Hepatocyte (in vitro differentiated cells): Measurements from ENCODE around the gene CAPN7. TPM values are rescaled to one million over a fixed set of nuclear protein-coding genes. Genes with fewer than 3 reads are reported as not detected.

Source experiments
- DNase-seq: peaks from one replicate; pipeline ENCODE4 v3.0.0-alpha.2; 2016; ENCODE audit warnings: low spot score
- H2AFZ ChIP-seq: fragments of 200-600 bp; sonication (generic); 2 replicates; pipeline ENCODE4 v1.6.0; 2016; ENCODE audit warnings: antibody characterized with exemption, mild to moderate bottlenecking
- H3K27ac ChIP-seq: fragments of 200-600 bp; sonication (generic); 2 replicates; pipeline ENCODE4 v1.5.1; 2016; ENCODE audit warnings: mild to moderate bottlenecking
- H3K27me3 ChIP-seq: fragments of 200-600 bp; sonication (generic); 2 replicates; pipeline ENCODE4 v1.6.1; 2016
- H3K36me3 ChIP-seq: fragments of 200-600 bp; sonication (generic); replicated peaks from 2 replicates; pipeline ENCODE4 v1.5.1; 2016; ENCODE audit warnings: low read depth; ENCODE audit not compliant: insufficient read depth
- H3K4me1 ChIP-seq: fragments of 200-600 bp; sonication (generic); 2 replicates; pipeline ENCODE4 v1.5.1; 2016; ENCODE audit warnings: mild to moderate bottlenecking, moderate library complexity; ENCODE audit not compliant: insufficient read depth
- H3K4me2 ChIP-seq: fragments of 200-600 bp; sonication (generic); 2 replicates; pipeline ENCODE4 v1.6.0; 2016
- H3K4me3 ChIP-seq: fragments of 200-600 bp; sonication (generic); 2 replicates; pipeline ENCODE4 v1.5.1; 2016; ENCODE audit warnings: mild to moderate bottlenecking
- H3K79me2 ChIP-seq: fragments of 200-600 bp; sonication (generic); 2 replicates; pipeline ENCODE4 v1.6.0; 2017; ENCODE audit warnings: mild to moderate bottlenecking
- H3K9me2 ChIP-seq: fragments of 200-600 bp; sonication (generic); replicated peaks from 2 replicates; pipeline ENCODE4 v1.6.0; 2017; ENCODE audit warnings: mild to moderate bottlenecking; ENCODE audit not compliant: insufficient read depth
- H3K9me3 ChIP-seq: fragments of 200-600 bp; sonication (generic); 2 replicates; pipeline ENCODE4 v1.5.1; 2016; ENCODE audit warnings: low read depth, mild to moderate bottlenecking
- H4K20me1 ChIP-seq: fragments of 200-600 bp; sonication (generic); 2 replicates; pipeline ENCODE4 v1.6.0; 2016; ENCODE audit warnings: mild to moderate bottlenecking; ENCODE audit not compliant: insufficient read depth, poor library complexity, severe bottlenecking
- CTCF ChIP-seq: fragments of 200-600 bp; sonication (generic); IDR thresholded peaks from 2 replicates; pipeline ENCODE4 v1.5.1; 2016; ENCODE audit warnings: antibody characterized with exemption, mild to moderate bottlenecking; ENCODE audit not compliant: poor library complexity
- EZH2 ChIP-seq: fragments of 200-600 bp; sonication (generic); IDR thresholded peaks from 2 replicates; pipeline ENCODE4 v1.6.1; 2016; ENCODE audit warnings: antibody characterized with exemption, mild to moderate bottlenecking, borderline replicate concordance
- EZH2phosphoT487 ChIP-seq: fragments of 200-600 bp; sonication (generic); IDR thresholded peaks from one replicate; pipeline ENCODE4 v1.6.1; 2018; ENCODE audit warnings: antibody characterized with exemption, mild to moderate bottlenecking, low read depth, moderate library complexity; ENCODE audit not compliant: unreplicated experiment, severe bottlenecking
- WGBS: methylation state at CpG from one replicate; pipeline ENCODE4 v1.1.6; 2016; ENCODE audit warnings: low lambda C conversion rate; ENCODE audit errors: missing lambda C conversion rate; 5-methylcytosine and 5-hydroxymethylcytosine counted together
- polyA plus RNA-seq: library from polyadenylated mRNA; unstranded; fragments of >200 nt; fragmentation: Nextera tagmentation; extraction: Ambion mirVana; gene quantifications from 2 replicates; pipeline ENCODE4 v1.2.1, GENCODE V29; 2016
- total RNA-seq: library from RNA; depleted of rRNA; stranded (reverse); fragments of >200 nt; gene quantifications from 2 replicates; pipeline ENCODE4 v1.2.3, GENCODE V29; 2014

CAPN7 gene
- total and polyA plus RNA-seq, 2 experiments from 2014 or later: 21.6 to 60.3 TPM

GRCh38 chr3:15297608-15298350, 91.7 kb downstream of the CAPN7 start:
- no peak overlapping the region for H3K27ac ChIP-seq
- 71% methylated on average over 4 of the region's 4 CpGs for WGBS
- no peaks in the 10 kb centered on the region for H4K20me1 ChIP-seq

GRCh38 chr3:15298504-15298903, 92.5 kb downstream of the CAPN7 start:
- Histone ChIP-seq H3K9me3 (no peaks in the 10 kb centered on the region), H3K27me3 (no peaks in the 10 kb centered on the region), H3K27ac (no peak overlapping the region), H3K79me2 (peaks cover 5% of the 10 kb centered on the region), H4K20me1 (no peaks in the 10 kb centered on the region), H2AFZ (no peak overlapping the region), H3K4me3 (no peak overlapping the region), H3K4me2 (no peak overlapping the region), H3K9me2 (no peaks in the 10 kb centered on the region), H3K4me1 (no peaks in the 10 kb centered on the region), H3K36me3 (no peaks in the 10 kb centered on the region)
- no peak for DNase-seq
- TF ChIP-seq EZH2phosphoT487 (no peak), EZH2 (no peak), CTCF (no peak)
- 83% methylated on average over 3 of the region's 3 CpGs for WGBS

More at GRCh38 chr3:15297608-15298350, 91.7 kb downstream of the CAPN7 start:
- DNase-seq: no peak
- Histone ChIP-seq H3K4me1 (no peaks in the 10 kb centered on the region), H3K4me2 (no peak overlapping the region), H3K79me2 (peaks cover 5% of the 10 kb centered on the region), H3K9me3 (no peaks in the 10 kb centered on the region), H3K9me2 (no peaks in the 10 kb centered on the region), H3K27me3 (no peaks in the 10 kb centered on the region), H3K36me3 (no peaks in the 10 kb centered on the region), H2AFZ (no peak overlapping the region), H3K4me3 (no peak overlapping the region)
- TF ChIP-seq EZH2 (no peak), CTCF (no peak), EZH2phosphoT487 (no peak)

GRCh38 chr3:15299036-15299435, 93.0 kb downstream of the CAPN7 start:
- no peak overlapping the region for H3K27ac ChIP-seq
- 92% methylated on average over 3 of the region's 3 CpGs for WGBS

More at GRCh38 chr3:15299036-15299435, 93.0 kb downstream of the CAPN7 start:
- Histone ChIP-seq H3K9me2 (no peaks in the 10 kb centered on the region), H3K36me3 (no peaks in the 10 kb centered on the region), H3K9me3 (no peaks in the 10 kb centered on the region), H3K27me3 (no peaks in the 10 kb centered on the region), H4K20me1 (no peaks in the 10 kb centered on the region), H3K79me2 (peaks cover 5% of the 10 kb centered on the region), H3K4me3 (no peak overlapping the region), H3K4me1 (no peaks in the 10 kb centered on the region), H2AFZ (no peak overlapping the region), H3K4me2 (no peak overlapping the region)
- TF ChIP-seq CTCF (no peak), EZH2 (no peak), EZH2phosphoT487 (no peak)
- DNase-seq: no peak
